ENCODE results near the gene FAM3D. TPM values are rescaled to one million over a fixed set of nuclear protein-coding genes. Genes with fewer than 3 reads are reported as not detected.

FAM3D gene
- total and polyA plus RNA-seq, 2 of the 8 experiments (the other 6 are each of a cell fraction or from before 2014, with no cell fraction given) = not detected

DNA sequence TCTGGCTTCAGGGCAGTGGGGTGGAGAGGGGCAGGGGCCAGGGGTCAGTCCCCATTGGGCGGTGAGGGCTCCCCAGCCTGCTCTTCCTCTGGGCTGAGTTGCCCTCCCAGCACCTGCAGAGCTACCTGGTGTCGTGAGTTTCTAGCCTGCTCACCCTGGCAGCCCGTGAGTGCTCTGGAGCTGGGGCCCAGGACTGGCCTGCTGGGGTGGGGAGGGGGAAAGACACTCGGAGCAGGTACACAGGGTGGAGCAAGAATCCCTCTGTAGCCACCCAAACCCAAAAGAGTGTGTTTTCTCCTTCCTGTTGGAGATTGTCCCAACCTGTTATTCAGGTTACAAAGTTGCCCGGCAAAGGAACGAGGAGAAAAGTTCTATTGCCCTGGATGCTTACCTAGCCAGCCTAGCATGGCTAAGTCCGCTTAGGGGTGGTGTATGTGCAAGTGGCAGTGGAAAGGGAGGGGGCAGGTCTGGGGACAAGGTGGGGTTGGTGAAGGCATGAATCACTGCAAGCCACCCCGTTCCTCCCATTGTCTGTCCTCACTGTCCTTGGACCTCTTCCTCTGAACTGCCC is 8.9 kb downstream of the FAM3D start:
- 94% methylated on average over 7 of the region's 8 CpGs; no CpG with 5 or more reads in 1 of the 2 experiments for WGBS, 2 experiments (ENCODE audit: extremely low coverage in 1 of 2, insufficient coverage in 1 of 2, insufficient read length in 1 of 2, insufficient replicate concordance in 2 of 2, low coverage in 1 of 2, low lambda C conversion rate in 2 of 2, missing lambda C conversion rate in 1 of 2)
- H3K79me2 ChIP-seq (ENCODE audit: control insufficient read depth in 1 of 2, insufficient read depth in 2 of 2, low read length in 2 of 2) = no peaks in the 10 kb centered on the region
- H3K23me2 ChIP-seq (ENCODE audit: low read depth, low read length) = peaks cover 2% of the 10 kb centered on the region; the same call in 1 of the 2 replicates
- H4K20me1 ChIP-seq (replicated peaks in 1 of 2; ENCODE audit: control insufficient read depth in 1 of 2, insufficient read depth in 2 of 2, low read length in 2 of 2) = peaks cover 0 to 2% of the 10 kb centered on the region in 2 experiments
- no peaks in the 10 kb centered on the region for H3K27me3 ChIP-seq (replicated peaks in 1 of 4; ENCODE audit: control insufficient read depth in 3 of 4, extremely low read depth in 1 of 4, insufficient read depth in 3 of 4, low read length in 3 of 4)
- H3K4ac ChIP-seq (replicated peaks; ENCODE audit: insufficient read length, low read depth, low read length) = no peak overlapping the region
- H2BK5ac ChIP-seq (ENCODE audit: low read depth, low read length) = no peak overlapping the region
- H2BK120ac ChIP-seq (replicated peaks; ENCODE audit: low read depth, low read length) = no peak overlapping the region
- ChIA-PET POLR2A (ENCODE audit: partially characterized antibody) (no interaction called here), CTCF (ENCODE audit: partially characterized antibody) (interaction anchor here (0.6 to 4.7 kb wide), 4 partner anchors 16 to 1531 kb away, joined by 4 to 66 read pairs (median 8); no protein-coding TSS in a partner anchor)
- no peak overlapping the region for H3K18ac ChIP-seq (ENCODE audit: extremely low read depth, low read length)
- no peak overlapping the region for H4K5ac ChIP-seq (ENCODE audit: insufficient read length, low read depth, low read length)
- no peak overlapping the region for H2BK12ac ChIP-seq (ENCODE audit: low read depth, low read length)
- H4K8ac ChIP-seq (ENCODE audit: extremely low read depth, insufficient read depth, low read length) = no peak overlapping the region
- no peaks in the 10 kb centered on the region for H3K4me1 ChIP-seq (replicated peaks in 1 of 4; ENCODE audit: control insufficient read depth in 3 of 4, insufficient read depth in 4 of 4, low read length in 3 of 4)
- H3K79me1 ChIP-seq (ENCODE audit: low read depth, low read length) = no peaks in the 10 kb centered on the region
- H3K4me2 ChIP-seq (ENCODE audit: insufficient read depth in 1 of 2, low read depth in 2 of 2, low read length in 2 of 2) = no peak overlapping the region
- H4K91ac ChIP-seq (replicated peaks; ENCODE audit: insufficient read length, low read length) = no peak overlapping the region
- no peak overlapping the region for H2AFZ ChIP-seq (ENCODE audit: low read length)
- H3K14ac ChIP-seq (ENCODE audit: insufficient read length) = no peak overlapping the region
- H3K56ac ChIP-seq (replicated peaks; ENCODE audit: insufficient read length, low read depth, low read length) = no peak overlapping the region
- no peak overlapping the region for H3K23ac ChIP-seq (ENCODE audit: insufficient read length)
- H2AK5ac ChIP-seq (ENCODE audit: low read depth, low read length) = no peak overlapping the region
- H3K36me3 ChIP-seq (ENCODE audit: control insufficient read depth in 2 of 4, insufficient read depth in 4 of 4, low read length in 3 of 4) = no peaks in the 10 kb centered on the region
- H3K9me3 ChIP-seq (ENCODE audit: insufficient read depth in 2 of 2, low read depth in 1 of 2, low read length in 1 of 2) = no peaks in the 10 kb centered on the region
- no peak overlapping the region for H3K4me3 ChIP-seq (ENCODE audit: extremely low read depth in 1 of 4, insufficient read depth in 2 of 4, low read depth in 3 of 4, low read length in 4 of 4)
- no peak for FAIRE-seq
- H3K9ac ChIP-seq (replicated peaks in 1 of 4; ENCODE audit: extremely low read depth in 1 of 4, low read depth in 3 of 4, low read length in 3 of 4) = no peak overlapping the region
- no peak overlapping the region for H2BK20ac ChIP-seq (ENCODE audit: low read length)
- no peak for DNase-seq (ENCODE audit: low read depth in 1 of 2, low spot score in 2 of 2)
- no peak overlapping the region for H3K27ac ChIP-seq (ENCODE audit: low read depth, low read length)
- H2BK15ac ChIP-seq (ENCODE audit: low read length) = no peak overlapping the region
- TF ChIP-seq ASH2L (IDR thresholded peaks at IDR 0.05; ENCODE audit: low read length) = no peak
- TF ChIP-seq YY1 (IDR thresholded peaks at IDR 0.05; ENCODE audit: low read depth, low read length) = no peak
- no peak for TF ChIP-seq BCL11A (IDR thresholded peaks at IDR 0.05; ENCODE audit: low read depth in 2 of 2, low read length in 2 of 2)
- TF ChIP-seq CBX5 (IDR thresholded peaks at IDR 0.05; ENCODE audit: low read depth, low read length) = no peak
- TF ChIP-seq POLR2A (IDR thresholded peaks at IDR 0.05; ENCODE audit: control extremely low read depth in 1 of 2, low read depth in 2 of 2, low read length in 2 of 2) = no peak
- no peak for TF ChIP-seq KDM4A (IDR thresholded peaks at IDR 0.05; ENCODE audit: low read depth, low read length, severe bottlenecking)
- no peak for TF ChIP-seq CHD1 (IDR thresholded peaks at IDR 0.05; ENCODE audit: low read depth, low read length)
- TF ChIP-seq KDM5A (IDR thresholded peaks at IDR 0.05; ENCODE audit: low read length) = no peak
- no peak for TF ChIP-seq BRCA1 (IDR thresholded peaks at IDR 0.05; ENCODE audit: low read depth, low read length)
- TF ChIP-seq SAP30 (IDR thresholded peaks at IDR 0.05; ENCODE audit: insufficient read depth, insufficient replicate concordance, low read length) = no peak
- no peak for TF ChIP-seq CEBPB (IDR thresholded peaks at IDR 0.05; ENCODE audit: low read depth, low read length)
- TF ChIP-seq HDAC6 (IDR thresholded peaks at IDR 0.05; ENCODE audit: low read depth, low read length) = no peak
- TF ChIP-seq RAD21 (IDR thresholded peaks at IDR 0.05 in 1 of 2, conservative IDR thresholded peaks at IDR 0.05 in 1 of 2; ENCODE audit: low read depth in 2 of 2, low read length in 2 of 2) = no peak
- TF ChIP-seq MAFK (IDR thresholded peaks at IDR 0.05; ENCODE audit: low read depth, low read length) = no peak
- TF ChIP-seq TAF7 (optimal IDR thresholded peaks at IDR 0.05; ENCODE audit: borderline replicate concordance, low read depth, low read length) = no peak
